Activated CD4-positive, alpha-beta T cell treated with anti-CD3 and anti-CD28 coated beads, Interleukin-2, Interleukin-4, amounts not matched to agents 100 ng/mL and 50 ng/mL, durations not matched to agents 16 hours and 8 hours (primary cell): ENCODE data around the gene PMFBP1.

Experiments
- DNase-seq: peaks from one replicate; pipeline ENCODE4 v3.0.0-alpha.2; 2020; ENCODE audit warnings: low spot score

Gene PMFBP1

DNA sequence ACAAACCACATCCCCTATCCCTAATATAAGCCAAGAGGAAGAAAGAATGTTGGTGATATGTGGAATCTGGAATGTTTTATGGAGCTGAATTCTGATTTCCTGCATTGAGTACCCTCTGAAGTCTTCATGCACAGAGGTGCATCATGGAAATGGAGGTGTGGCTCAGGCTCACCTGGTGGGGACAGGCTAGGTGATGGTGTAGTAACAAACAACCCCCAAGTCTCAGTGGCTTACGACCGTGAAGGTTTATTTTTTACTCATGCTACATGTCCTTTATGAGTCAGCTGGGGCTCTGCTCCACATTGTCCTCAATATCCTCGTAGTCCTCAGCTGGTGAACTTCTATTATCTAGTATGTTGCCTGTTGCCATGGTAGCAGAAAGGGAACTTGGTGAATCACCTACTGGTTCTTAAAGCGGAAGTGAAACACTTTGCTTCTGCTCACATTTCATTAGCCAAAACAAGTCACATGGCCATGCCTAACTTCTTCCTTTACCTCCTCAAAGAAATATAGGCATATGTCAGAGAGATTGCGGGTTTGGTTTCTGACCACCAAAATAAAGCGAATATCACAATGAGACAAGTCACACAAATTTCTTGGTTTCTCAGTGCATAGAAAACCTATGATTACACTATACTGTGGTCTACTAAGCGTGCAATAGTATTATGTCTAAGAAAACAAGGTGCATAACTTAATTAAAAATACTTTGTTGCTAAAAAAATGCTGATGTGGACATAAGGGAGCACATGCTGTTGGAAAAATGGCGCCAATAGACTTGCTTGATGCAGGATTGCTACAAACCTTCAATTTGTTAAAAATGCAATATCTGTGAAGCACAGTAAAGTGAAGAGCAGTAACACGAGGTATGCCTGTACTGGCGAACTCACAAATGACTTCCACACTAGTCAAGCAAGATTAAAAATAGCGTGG lies at the start of gene PMFBP1:
PMFBP1 (minus strand) TSS at position 51 of the 930 bp plus-strand sequence. CDS start 947 bp downstream, outside the sequence.
- peak; percentile 56 for DNase-seq

DNA sequence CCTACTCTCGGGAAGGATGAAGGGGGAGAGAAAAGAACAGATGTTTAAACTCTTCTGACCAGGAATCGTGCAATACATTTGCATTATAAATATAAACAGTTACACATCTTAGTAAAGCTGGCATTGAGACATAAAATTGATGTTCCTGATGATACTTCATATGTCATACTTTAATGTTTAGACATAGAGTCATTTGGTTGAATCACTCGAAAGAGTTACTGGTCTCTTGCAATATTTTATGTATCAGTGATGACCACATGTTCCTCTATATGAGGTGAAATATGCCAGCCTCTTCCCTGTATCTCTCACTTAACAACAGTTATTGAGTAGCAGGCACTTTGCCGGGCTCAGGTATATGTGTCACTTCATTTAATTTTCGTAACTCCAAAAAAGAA lies 49.7 kb upstream of the PMFBP1 start:
- no peak for DNase-seq

DNA sequence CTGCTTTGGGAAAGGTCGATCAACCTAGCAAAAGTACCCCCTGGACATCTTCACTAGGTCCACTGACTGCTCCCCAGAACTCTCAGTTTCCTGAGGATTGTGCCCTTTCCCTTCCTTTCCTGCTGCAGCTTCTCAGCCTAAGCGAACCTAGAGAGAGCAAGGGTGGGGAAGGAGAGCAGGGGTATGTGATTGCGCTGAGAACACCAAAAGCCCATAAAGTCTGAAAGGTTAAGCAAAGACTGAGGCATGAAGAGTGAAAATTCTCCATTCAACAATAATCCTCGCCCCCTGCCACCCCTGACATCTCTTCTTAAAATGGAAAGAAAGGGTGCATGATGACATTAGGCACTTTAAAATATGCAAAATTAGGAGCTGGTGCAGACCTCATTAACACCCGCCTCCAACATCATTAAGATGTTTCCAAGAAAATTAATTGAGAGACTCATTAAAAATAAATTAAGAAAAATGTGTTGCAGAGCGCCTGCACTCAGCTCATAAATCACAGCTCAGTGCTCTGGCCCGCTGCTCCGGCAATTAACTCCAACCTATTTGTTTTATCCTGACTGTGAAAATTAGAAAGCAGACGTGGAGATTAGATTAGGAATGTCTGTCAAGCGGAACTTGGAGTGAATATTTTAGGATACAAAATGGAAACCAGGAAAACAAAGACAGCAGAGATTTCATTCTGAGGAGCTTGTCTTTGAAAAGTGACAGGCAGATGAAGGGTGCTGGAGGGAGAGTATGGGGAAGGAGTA lies 49.1 kb upstream of the PMFBP1 start:
- no peak for DNase-seq

DNA sequence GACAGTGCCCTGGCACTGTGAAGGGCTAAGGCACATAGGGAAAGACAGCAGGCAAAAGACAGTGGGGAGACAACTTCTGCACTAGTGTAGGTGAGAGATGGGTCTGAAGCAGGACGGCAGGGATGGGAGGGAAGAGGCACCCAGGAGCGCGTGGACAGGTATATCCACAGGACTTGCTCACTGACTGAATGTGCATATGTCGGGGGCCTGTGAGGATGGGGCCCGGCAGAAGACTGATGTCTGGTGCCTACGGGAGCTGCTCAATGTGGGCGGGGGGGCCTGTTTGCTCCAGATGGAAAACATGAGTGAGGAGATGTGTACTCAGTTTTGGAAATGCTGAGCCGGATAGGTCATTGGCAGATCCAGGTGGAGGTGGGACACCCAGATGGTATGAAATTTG lies 47.3 kb upstream of the PMFBP1 start:
- DNase-seq: no peak

DNA sequence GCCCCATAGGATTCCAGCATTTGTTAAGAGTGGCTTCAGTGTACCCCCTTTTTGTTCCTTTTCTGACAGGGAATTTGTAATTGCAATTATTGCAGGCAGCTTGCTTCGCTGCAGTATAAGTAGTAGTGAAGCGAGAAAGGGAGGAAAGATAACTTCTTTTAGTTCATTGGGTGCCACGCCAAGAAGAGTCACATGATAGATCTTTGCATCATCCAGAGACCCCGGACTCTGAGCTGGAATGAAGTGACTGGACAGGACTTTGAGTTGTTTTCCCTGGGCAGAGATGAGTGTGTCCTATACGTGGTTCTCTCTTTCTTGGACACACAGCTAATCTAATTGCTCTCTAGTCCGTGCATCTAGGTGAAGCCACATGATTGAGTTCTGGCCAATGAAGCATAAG lies 44.8 kb upstream of the PMFBP1 start:
- no peak for DNase-seq

- no peak for DNase-seq
Measured at GRCh38 chr16:72214821-72215220, 42.9 kb upstream of the PMFBP1 start.

GRCh38 chr16:72211110-72211509 lies 39.2 kb upstream of the PMFBP1 start:
- DNase-seq: no peak

DNA sequence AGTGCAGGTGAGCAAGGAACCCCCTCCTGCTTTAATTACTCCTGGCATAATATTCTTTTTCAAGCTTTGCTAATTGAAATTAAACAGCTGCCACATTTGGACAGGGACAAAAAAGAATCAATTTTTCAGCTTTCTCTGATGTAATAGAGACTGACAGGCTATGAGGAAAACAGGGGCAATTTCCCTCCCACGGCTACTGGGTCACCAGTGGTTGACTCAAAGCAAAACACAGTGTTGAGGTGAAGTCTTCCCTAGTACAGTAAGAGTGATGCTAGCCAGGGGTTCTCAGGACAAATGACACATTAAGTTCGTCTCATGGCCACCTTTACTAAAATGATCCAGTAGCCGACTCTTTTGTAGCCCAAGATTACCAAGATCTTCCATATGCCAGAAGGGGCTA lies 38.6 kb upstream of the PMFBP1 start:
- no peak for DNase-seq

GRCh38 chr16:72210072-72210471 lies 38.1 kb upstream of the PMFBP1 start:
- DNase-seq: no peak

DNA sequence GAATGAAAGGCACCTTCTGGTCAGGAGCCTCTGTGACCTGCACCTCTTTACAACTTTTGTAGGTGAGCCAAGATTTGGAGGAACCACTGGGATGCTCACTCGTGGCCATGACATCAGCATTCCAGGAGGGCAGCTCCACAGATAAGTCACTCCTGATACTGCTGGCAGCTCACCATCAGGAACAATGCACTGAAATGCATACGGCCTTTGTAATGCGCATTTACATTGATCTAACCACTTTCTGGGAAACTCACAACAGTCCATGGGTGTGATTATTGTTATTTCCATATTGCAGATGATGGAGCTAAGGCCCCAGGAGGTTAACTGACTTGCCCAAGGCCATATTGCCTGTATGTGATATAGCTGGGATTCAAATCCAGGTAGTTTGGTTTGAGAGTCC lies 34.3 kb upstream of the PMFBP1 start:
- no peak for DNase-seq

- peak; percentile 69 for DNase-seq
Measured at GRCh38 chr16:72203401-72203800, 31.4 kb upstream of the PMFBP1 start.

- DNase-seq: peak; percentile 25
Measured at GRCh38 chr16:72202014-72202413, 30.1 kb upstream of the PMFBP1 start.

DNA sequence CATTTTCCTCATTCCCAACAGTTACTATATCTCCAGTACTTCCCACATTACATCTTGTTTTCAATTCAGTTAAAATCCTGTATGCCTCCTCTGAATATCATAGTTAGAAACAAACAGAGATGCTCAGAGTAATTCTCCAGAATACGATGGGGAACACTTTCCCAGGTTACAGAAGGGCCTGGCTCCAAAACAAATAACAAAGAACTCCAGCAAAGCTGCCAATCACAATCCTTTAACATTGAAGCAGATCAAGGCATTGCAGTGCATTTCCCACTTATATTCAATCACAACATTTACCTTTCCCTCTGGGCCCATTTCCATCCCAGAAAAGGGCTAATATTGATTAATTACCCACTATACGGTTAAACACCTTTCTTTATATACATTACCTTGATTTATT lies 29.4 kb upstream of the PMFBP1 start:
- DNase-seq: no peak

DNA sequence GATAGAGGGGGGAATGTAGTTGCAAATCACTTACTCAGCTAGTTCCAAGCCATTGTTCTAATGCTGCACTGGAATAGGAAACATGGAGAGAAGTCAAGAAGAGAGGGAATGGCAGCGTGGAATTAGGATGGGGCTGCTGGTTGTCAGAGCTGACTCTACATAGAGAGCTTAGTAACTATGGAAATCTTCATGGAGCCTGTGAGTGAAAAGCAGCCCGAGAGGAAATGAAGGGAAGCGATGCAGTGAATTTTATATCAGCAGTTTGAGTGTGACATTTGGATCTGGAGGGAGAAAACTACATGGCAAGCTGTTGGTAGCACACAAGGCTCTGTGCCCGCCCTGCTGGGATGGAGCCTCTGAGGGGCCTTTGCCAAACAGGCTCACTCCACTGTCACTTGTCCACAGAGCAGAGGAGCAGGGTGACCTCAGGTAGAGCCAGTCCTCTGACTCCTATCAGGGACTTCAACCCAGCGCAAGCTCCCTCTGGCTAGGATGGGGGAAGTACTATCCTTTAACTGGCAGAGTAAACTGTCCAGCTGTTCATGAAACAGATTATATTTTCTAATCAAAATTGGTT lies 27.9 kb upstream of the PMFBP1 start:
- DNase-seq: no peak

DNA sequence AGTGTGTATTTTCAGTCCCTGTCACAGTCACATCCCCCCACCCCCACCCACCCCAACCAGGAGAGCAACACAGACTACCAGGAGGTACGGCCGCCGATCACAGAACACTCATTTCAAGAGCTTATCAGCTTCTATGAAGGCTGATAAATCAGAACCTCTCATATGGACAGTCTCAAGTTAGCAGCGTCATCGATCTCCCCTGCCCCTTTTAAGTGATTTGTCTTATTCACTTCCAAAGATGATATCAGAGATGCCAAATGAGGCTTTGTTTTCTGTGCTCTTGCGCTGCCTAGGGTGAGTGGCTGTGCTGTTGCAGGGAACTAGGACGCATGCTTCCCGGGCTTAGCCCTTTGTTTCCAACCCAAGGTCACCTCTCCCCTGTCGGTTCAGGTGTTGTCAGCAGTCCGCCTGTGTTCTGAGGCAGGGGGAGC lies 26.8 kb upstream of the PMFBP1 start:
- no peak for DNase-seq

- DNase-seq: no peak
Measured at GRCh38 chr16:72198021-72198711, 26.2 kb upstream of the PMFBP1 start.

GRCh38 chr16:72197545-72197944 lies 25.6 kb upstream of the PMFBP1 start:
- DNase-seq: no peak

DNA sequence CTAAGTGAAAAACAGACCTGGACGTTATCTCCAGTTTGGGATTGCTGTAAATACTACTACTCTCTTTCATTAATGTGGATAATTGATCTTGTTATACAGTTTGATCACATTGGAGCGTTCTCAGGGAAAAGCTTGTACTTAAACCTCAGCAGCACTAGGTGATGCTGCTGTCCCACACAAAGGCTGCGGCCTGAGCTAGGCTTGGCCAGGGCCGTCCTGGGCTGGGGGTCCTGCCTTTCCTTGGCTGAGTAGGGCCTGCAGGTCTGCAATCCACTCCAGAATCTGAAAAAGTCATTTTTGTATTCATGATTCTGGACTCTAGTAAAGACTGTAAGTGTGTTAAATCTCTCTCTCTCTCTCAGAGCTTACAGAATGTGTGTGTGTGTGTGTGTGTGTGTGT lies 23.7 kb upstream of the PMFBP1 start:
- DNase-seq: no peak

DNA sequence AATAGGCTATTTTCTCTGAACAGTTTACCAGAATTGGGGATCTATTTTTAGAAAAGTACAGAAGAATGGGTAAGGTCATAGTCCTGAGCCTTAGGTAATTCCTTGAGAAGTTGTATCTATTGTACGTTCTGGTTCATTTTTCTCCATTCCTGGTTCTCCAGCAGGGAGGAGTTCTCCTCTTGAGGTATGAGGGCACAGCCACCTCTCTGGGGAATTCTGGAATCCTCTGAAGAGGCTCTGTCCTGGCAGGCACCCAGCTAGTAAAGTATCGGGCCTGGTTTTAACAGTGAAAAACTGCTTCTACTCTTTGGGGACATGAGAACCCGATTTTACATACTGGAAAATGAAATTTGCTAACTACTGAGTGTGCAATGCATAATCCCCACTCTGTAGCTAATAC lies 19.6 kb upstream of the PMFBP1 start:
- DNase-seq: no peak

DNA sequence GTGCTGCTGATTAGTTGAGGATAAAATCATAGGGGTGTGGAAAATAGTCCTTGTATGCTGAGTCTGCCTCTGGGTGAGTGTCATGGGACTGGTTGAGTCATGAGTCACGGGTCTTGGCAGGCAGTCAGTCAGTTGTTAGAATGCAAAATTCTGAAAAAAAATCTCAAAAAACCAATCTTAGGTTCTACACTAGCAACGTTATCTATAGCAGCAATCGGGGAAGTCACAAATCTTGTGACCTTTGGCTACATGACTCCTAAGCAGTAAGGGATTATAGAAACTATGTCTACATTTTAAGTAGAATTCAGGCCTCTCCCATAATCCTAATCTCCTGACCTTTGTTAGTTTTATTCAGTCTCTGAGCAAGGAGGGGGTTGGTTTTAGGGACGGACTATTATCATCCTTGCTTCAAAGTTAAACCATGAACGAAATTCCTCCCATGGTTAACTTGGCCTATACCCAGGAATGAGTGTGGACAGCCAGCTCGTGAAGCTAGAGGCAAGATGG lies 18.0 kb upstream of the PMFBP1 start:
- DNase-seq: no peak

DNA sequence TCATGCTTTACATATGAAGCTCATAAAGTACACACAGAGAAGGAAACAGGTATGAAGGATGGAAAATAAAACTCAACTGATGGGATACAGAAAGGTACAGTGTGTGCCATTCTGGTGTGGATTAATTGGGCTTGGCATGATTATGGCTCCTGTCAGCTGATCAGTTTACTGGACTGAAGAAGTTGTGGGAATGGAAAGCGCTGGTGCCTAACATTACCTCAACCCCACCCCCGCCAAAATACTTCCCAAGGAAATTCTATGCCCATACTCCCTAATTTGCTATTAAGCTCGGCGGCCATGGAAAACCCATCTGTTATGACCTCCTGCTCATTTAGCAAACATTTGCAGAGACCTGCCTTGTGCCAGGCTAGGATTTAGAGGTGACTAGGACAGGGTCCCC lies 16.6 kb upstream of the PMFBP1 start:
- no peak for DNase-seq

DNA sequence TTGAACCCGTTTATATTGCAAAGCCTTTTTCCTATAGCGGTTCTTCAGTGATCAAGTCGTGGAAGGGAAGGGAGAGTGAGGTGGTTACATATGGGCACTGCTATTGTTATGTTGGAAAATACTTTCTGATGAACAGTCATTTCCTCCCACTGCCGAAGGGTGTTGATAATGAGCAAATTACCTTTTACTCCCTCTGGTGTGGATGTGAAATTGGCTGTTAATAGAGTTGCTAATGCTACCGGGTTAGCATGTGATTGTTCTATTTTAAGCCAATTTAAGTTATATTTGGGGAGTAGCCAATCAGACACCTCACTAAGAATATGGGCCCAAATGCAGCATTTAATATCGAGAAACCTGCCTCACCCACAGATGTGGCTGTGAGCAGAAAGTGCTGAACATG lies 15.6 kb upstream of the PMFBP1 start:
- no peak for DNase-seq
